B cell (primary cell): ENCODE measurements around the gene EYA3. TPM values are rescaled to one million over a fixed set of nuclear protein-coding genes. Genes with fewer than 3 reads are reported as not detected.

Experiments
- ATAC-seq: fragments of 200-7000 bp; cut with Tn5 transposase; one replicate; pipeline ENCODE4 v1.10.0; 2021; ENCODE audit warnings: low read depth, mild to moderate bottlenecking, moderate number of reproducible peaks, moderate library complexity
- CTCF ChIA-PET: fragments of 350-600 bp; sonication (Branson Sonifier 250); formaldehyde crosslinking; loops from one replicate; lab custom pipeline; 2021; ENCODE audit warnings: antibody characterized with exemption, inconsistent platforms; lab: Charles Lee
- POLR2A ChIA-PET: fragments of 350-600 bp; sonication (Branson Sonifier 250); formaldehyde crosslinking; loops from one replicate; lab custom pipeline; 2021; ENCODE audit warnings: antibody characterized with exemption; lab: Charles Lee
- DNase-seq: peaks from one replicate; pipeline ENCODE4 v3.0.0; 2013
- H2AFZ ChIP-seq: 2 replicates; pipeline ENCODE4 v1.6.1; 2012; ENCODE audit warnings: mild to moderate bottlenecking, low read depth, low read length; ENCODE audit not compliant: insufficient read depth, poor library complexity, severe bottlenecking
- H3K27ac ChIP-seq, 2 donors: 1 replicate in 1 of 2; 2 replicates in 1 of 2; pipeline ENCODE4 v1.5.1; 2012 to 2013; ENCODE audit warnings: low read length in 2 of 2, mild to moderate bottlenecking in 2 of 2, moderate library complexity in 1 of 2
- H3K27me3 ChIP-seq, 4 experiments: fragments of 200-600 bp in 1 of 4; sonication (generic) in 1 of 4; replicated peaks in 1 of 4; 1 replicate in 2 of 4; 2 replicates in 2 of 4; pipeline versions ENCODE4 v1.6.1 to v1.7.0; 2013 to 2016; ENCODE audit warnings: low read length in 3 of 4, mild to moderate bottlenecking in 2 of 4, mixed read lengths in 1 of 4, moderate library complexity in 1 of 4; ENCODE audit not compliant: insufficient read depth in 4 of 4, control insufficient read depth in 3 of 4; ENCODE audit errors: control extremely low read depth in 1 of 4
- H3K36me3 ChIP-seq, 2 experiments: replicated peaks in 1 of 2; 1 replicate in 1 of 2; 2 replicates in 1 of 2; pipeline versions ENCODE4 v1.6.1 to v1.7.1; 2013; ENCODE audit warnings: low read length in 1 of 2; ENCODE audit not compliant: insufficient read depth in 2 of 2, control insufficient read depth in 1 of 2; ENCODE audit errors: control extremely low read depth in 1 of 2, extremely low read depth in 1 of 2
- H3K4me1 ChIP-seq, 2 donors: fragments of 200-600 bp in 1 of 2; sonication (generic) in 1 of 2; 1 replicate in 1 of 2; 2 replicates in 1 of 2; pipeline versions ENCODE4 v1.5.1 to v1.6.1; 2013 to 2017; ENCODE audit warnings: low read length in 2 of 2; ENCODE audit not compliant: control insufficient read depth in 2 of 2, insufficient read depth in 2 of 2
- H3K4me2 ChIP-seq: replicated peaks from 2 replicates; pipeline ENCODE3; 2012; ENCODE audit warnings: mild to moderate bottlenecking, low read depth, low read length; ENCODE audit not compliant: poor library complexity, severe bottlenecking
- H3K4me3 ChIP-seq, 5 experiments: fragments of 200-600 bp in 1 of 5; sonication (generic) in 1 of 5; 1 replicate in 3 of 5; 2 replicates in 2 of 5; pipeline versions ENCODE4 v1.5.1 to v1.7.0; 2011 to 2016; ENCODE audit warnings: low read length in 4 of 5, mild to moderate bottlenecking in 4 of 5, low read depth in 2 of 5, control low read depth in 1 of 5, moderate library complexity in 1 of 5; ENCODE audit not compliant: insufficient read depth in 1 of 5; ENCODE audit errors: control extremely low read depth in 1 of 5, extremely low read depth in 1 of 5
- H3K79me2 ChIP-seq: fragments of 200-600 bp; sonication (generic); one replicate; pipeline ENCODE4 v1.6.0; 2016; ENCODE audit warnings: low read length; ENCODE audit not compliant: control insufficient read depth, insufficient read depth
- H3K9ac ChIP-seq: fragments of 200-600 bp; sonication (generic); 2 replicates; pipeline ENCODE4 v1.6.1; 2017; ENCODE audit warnings: mild to moderate bottlenecking, low read length, moderate library complexity
- H3K9me3 ChIP-seq, 3 donors: one replicate each; pipeline versions ENCODE4 v1.6.1 to v1.7.1; 2013; ENCODE audit warnings: low read length in 2 of 3; ENCODE audit not compliant: control insufficient read depth in 2 of 3, insufficient read depth in 1 of 3; ENCODE audit errors: control extremely low read depth in 1 of 3
- H4K20me1 ChIP-seq: 2 replicates; pipeline ENCODE4 v1.6.0; 2012; ENCODE audit warnings: mild to moderate bottlenecking, low read length; ENCODE audit not compliant: insufficient read depth, control insufficient read depth, poor library complexity, severe bottlenecking
- H3K27ac Mint-ChIP-seq: one replicate; pipeline ENCODE4 v1.8.0; 2021; ENCODE audit warnings: mixed read lengths
- H3K27me3 Mint-ChIP-seq: one replicate; pipeline ENCODE4 v1.8.0; 2021; ENCODE audit warnings: mixed read lengths
- H3K4me1 Mint-ChIP-seq: one replicate; pipeline ENCODE4 v1.8.0; 2021; ENCODE audit warnings: mixed read lengths
- H3K4me3 Mint-ChIP-seq: one replicate; pipeline ENCODE4 v1.8.0; 2021; ENCODE audit warnings: mixed read lengths
- H3K9me3 Mint-ChIP-seq: one replicate; pipeline ENCODE4 v1.8.0; 2022; ENCODE audit warnings: mixed read lengths; ENCODE audit not compliant: insufficient read depth
- CTCF ChIP-seq: fragments of 200-600 bp; IDR thresholded peaks from one replicate; pipeline ENCODE4 v1.8.0; 2022; ENCODE audit warnings: antibody characterized with exemption, mild to moderate bottlenecking
- EZH2 ChIP-seq: IDR thresholded peaks from 2 replicates; pipeline ENCODE4 v1.6.1; 2012; ENCODE audit warnings: borderline replicate concordance, low read depth, mild to moderate bottlenecking, moderate library complexity, low read length; ENCODE audit not compliant: insufficient read depth, poor library complexity, severe bottlenecking
- WGBS: methylation state at CpG from one replicate; pipeline ENCODE4 v1.1.5; 2013; ENCODE audit warnings: missing lambda C conversion rate; ENCODE audit not compliant: insufficient coverage; 5-methylcytosine and 5-hydroxymethylcytosine counted together
- intact Hi-C: fragments of 100-400 bp; cut with micrococcal nuclease; formaldehyde crosslinking; loops from one replicate; pipeline ENCODE4 v1.10.0; 2022
- polyA plus RNA-seq: library from polyadenylated mRNA; depleted of rRNA; stranded (reverse); fragments of >200 nt; gene quantifications from 2 replicates; pipeline ENCODE4 v1.2.3, GENCODE V29; 2012
- total RNA-seq, 2 donors: library from RNA; stranded (reverse); fragments of 120-200 nt in 1 of 2; gene quantifications; 1 replicate in 1 of 2; 2 replicates in 1 of 2; pipeline versions ENCODE4 v1.2.3 to v1.2.4, GENCODE V29; 2013 to 2022

EYA3 gene
- total and polyA plus RNA-seq, 2 donors (not counting 1 experiment from before 2014, with no cell fraction given), result 14.1 to 31.3 TPM

GRCh38 chr1:27940870-27941560 lies 147.4 kb downstream of the EYA3 start:
- H3K79me2 ChIP-seq, result no peaks in the 10 kb centered on the region
- Mint-ChIP-seq H3K4me1 (peaks cover 4% of the 10 kb centered on the region), H3K4me3 (no peak overlapping the region), H3K27me3 (peaks cover under 1% of the 10 kb centered on the region), H3K9me3 (no peaks in the 10 kb centered on the region), H3K27ac (no peak overlapping the region)
- ATAC-seq (no peak), DNase-seq (no peak)
- no peak overlapping the region for H3K9ac ChIP-seq
- TF ChIP-seq CTCF (no peak), EZH2 (no peak)
- H2AFZ ChIP-seq, result no peak overlapping the region
- peaks cover 0 to 6% (median under 1%) of the 10 kb centered on the region in 4 experiments for H3K27me3 ChIP-seq
- no peak overlapping the region for H3K27ac ChIP-seq
- peaks cover 0 to 4% of the 10 kb centered on the region in 2 donors for H3K4me1 ChIP-seq
- H3K9me3 ChIP-seq, result no peaks in the 10 kb centered on the region
- no peak overlapping the region for H3K4me2 ChIP-seq
- ChIA-PET POLR2A (interaction anchor here (0.9 kb wide), 1 partner anchor 47 kb away, joined by 3 read pairs; no protein-coding TSS in a partner anchor), CTCF (interaction anchor here (0.7 to 4.6 kb wide), 11 partner anchors 8 to 268 kb away, joined by 3 to 22 read pairs (median 5); no protein-coding TSS in a partner anchor)
- no peak overlapping the region for H3K4me3 ChIP-seq
- no peaks in the 10 kb centered on the region for H4K20me1 ChIP-seq
- intact Hi-C loops, result loop anchor here (1.0 kb wide), 1 partner anchor 38 kb away; no protein-coding TSS in a partner anchor
- 100% methylated on average over 5 of the region's 9 CpGs for WGBS
- H3K36me3 ChIP-seq, result no peaks in the 10 kb centered on the region

- H3K27ac Mint-ChIP-seq, result no peak overlapping the region
- Histone ChIP-seq H3K4me2 (no peak overlapping the region), H4K20me1 (no peaks in the 10 kb centered on the region), H3K4me3 (no peak overlapping the region), H3K36me3 (no peaks in the 10 kb centered on the region), H3K27me3 (peaks cover 0 to 12% (median 5%) of the 10 kb centered on the region in 4 experiments), H3K27ac (no peak overlapping the region), H3K9me3 (no peaks in the 10 kb centered on the region), H3K4me1 (peaks cover 4 to 8% of the 10 kb centered on the region in 2 donors), H3K9ac (no peak overlapping the region), H2AFZ (peak overlapping the region; percentile 64), H3K79me2 (no peaks in the 10 kb centered on the region)
- 6% methylated on average over 2 of the region's 6 CpGs for WGBS
- H3K4me1 Mint-ChIP-seq, result peaks cover 8% of the 10 kb centered on the region
- peak; percentile 78 for ATAC-seq
- H3K27me3 Mint-ChIP-seq, result peaks cover 8% of the 10 kb centered on the region
- no peak overlapping the region for H3K4me3 Mint-ChIP-seq
- CTCF ChIA-PET, result interaction anchor here (0.7 to 4.6 kb wide), 12 partner anchors 9 to 269 kb away, joined by 3 to 22 read pairs (median 5); no protein-coding TSS in a partner anchor
- DNase-seq, result peak; percentile 71
- TF ChIP-seq EZH2 (no peak), CTCF (peak; percentile 60)
- H3K9me3 Mint-ChIP-seq, result no peaks in the 10 kb centered on the region
- POLR2A ChIA-PET, result interaction anchor here (0.9 kb wide), 1 partner anchor 46 kb away, joined by 3 read pairs; no protein-coding TSS in a partner anchor
- intact Hi-C loops, result loop anchor here (1.0 kb wide), 1 partner anchor 39 kb away; no protein-coding TSS in a partner anchor
These were observed 148.1 kb downstream of the EYA3 start for GRCh38 chr1:27940297-27940696.
